ENCODE results near the gene URM1. TPM values are rescaled to one million over a fixed set of nuclear protein-coding genes. Genes with fewer than 3 reads are reported as not detected.
"Not testable (repeated sequence)": the region's sequence is repeated elsewhere in the genome, so short reads cannot be mapped to it uniquely, and the experiment has no call there.

URM1 gene
- total RNA-seq, 1 donor from 2014 or later: 26.6 TPM

GRCh38 chr9:128422022-128422782, 51.0 kb downstream of the URM1 start:
- H3K9me3 ChIP-seq (ENCODE audit: control insufficient read depth in 3 of 3, low read length in 3 of 3); H3K27ac ChIP-seq (ENCODE audit: low read depth, low read length); H3K36me3 ChIP-seq (ENCODE audit: control insufficient read depth in 3 of 3, insufficient read depth in 3 of 3, low read length in 3 of 3); H3K4me3 ChIP-seq (ENCODE audit: low read length in 3 of 3): not testable (repeated sequence)
- peaks cover 10 to 24% (median 15%) of the 10 kb centered on the region in 3 donors for H3K4me1 ChIP-seq (ENCODE audit: control insufficient read depth in 3 of 3, insufficient read depth in 3 of 3, low read length in 3 of 3)
- peak overlapping the region in 1 of 3 donors; percentile 33 for H3K9ac ChIP-seq (ENCODE audit: low read depth in 1 of 3, low read length in 3 of 3)
- H3K27me3 ChIP-seq (ENCODE audit: control insufficient read depth in 3 of 3, insufficient read depth in 3 of 3, low read length in 3 of 3): peaks cover 3 to 14% (median 10%) of the 10 kb centered on the region in 3 donors

- Histone ChIP-seq H3K36me3 (ENCODE audit: control insufficient read depth in 3 of 3, insufficient read depth in 3 of 3, low read length in 3 of 3) (peaks cover 0 to 2% (median 0%) of the 10 kb centered on the region in 3 donors), H3K4me1 (ENCODE audit: control insufficient read depth in 3 of 3, insufficient read depth in 3 of 3, low read length in 3 of 3) (peaks cover 10 to 24% (median 15%) of the 10 kb centered on the region in 3 donors), H3K4me3 (ENCODE audit: low read length in 3 of 3) (no peak overlapping the region), H3K9me3 (ENCODE audit: control insufficient read depth in 3 of 3, low read length in 3 of 3) (no peaks in the 10 kb centered on the region), H3K9ac (ENCODE audit: low read depth in 1 of 3, low read length in 3 of 3) (no peak overlapping the region), H3K27ac (ENCODE audit: low read depth, low read length) (no peak overlapping the region), H3K27me3 (ENCODE audit: control insufficient read depth in 3 of 3, insufficient read depth in 3 of 3, low read length in 3 of 3) (peaks cover 0 to 10% (median 10%) of the 10 kb centered on the region in 3 donors)
Observed at GRCh38 chr9:128422783-128423150, 51.6 kb downstream of the URM1 start.

- not testable (repeated sequence) for H3K27ac ChIP-seq (ENCODE audit: low read depth, low read length); H3K36me3 ChIP-seq (ENCODE audit: control insufficient read depth in 3 of 3, insufficient read depth in 3 of 3, low read length in 3 of 3); H3K4me3 ChIP-seq (ENCODE audit: low read length in 3 of 3); H3K9ac ChIP-seq (ENCODE audit: low read depth in 1 of 3, low read length in 3 of 3); H3K9me3 ChIP-seq (ENCODE audit: control insufficient read depth in 3 of 3, low read length in 3 of 3)
- H3K27me3 ChIP-seq (ENCODE audit: control insufficient read depth in 3 of 3, insufficient read depth in 3 of 3, low read length in 3 of 3): peaks cover 0 to 10% (median 10%) of the 10 kb centered on the region in 3 donors
- peaks cover 10 to 24% (median 15%) of the 10 kb centered on the region in 3 donors for H3K4me1 ChIP-seq (ENCODE audit: control insufficient read depth in 3 of 3, insufficient read depth in 3 of 3, low read length in 3 of 3)
Observed at GRCh38 chr9:128423356-128423755, 52.2 kb downstream of the URM1 start.

GRCh38 chr9:128424268-128424780, 53.1 kb downstream of the URM1 start:
- H3K9me3 ChIP-seq (ENCODE audit: control insufficient read depth in 3 of 3, low read length in 3 of 3): no peaks in the 10 kb centered on the region
- no peak overlapping the region for H3K9ac ChIP-seq (ENCODE audit: low read depth in 1 of 3, low read length in 3 of 3)
- peaks cover 0 to 2% (median 0%) of the 10 kb centered on the region in 3 donors for H3K36me3 ChIP-seq (ENCODE audit: control insufficient read depth in 3 of 3, insufficient read depth in 3 of 3, low read length in 3 of 3)
- H3K27me3 ChIP-seq (ENCODE audit: control insufficient read depth in 3 of 3, insufficient read depth in 3 of 3, low read length in 3 of 3): peaks cover 0 to 4% (median 4%) of the 10 kb centered on the region in 3 donors
- no peak overlapping the region for H3K27ac ChIP-seq (ENCODE audit: low read depth, low read length)
- peaks cover 5 to 18% (median 9%) of the 10 kb centered on the region in 3 donors for H3K4me1 ChIP-seq (ENCODE audit: control insufficient read depth in 3 of 3, insufficient read depth in 3 of 3, low read length in 3 of 3)
- no peak overlapping the region for H3K4me3 ChIP-seq (ENCODE audit: low read length in 3 of 3)

- Histone ChIP-seq H3K9me3 (ENCODE audit: control insufficient read depth in 3 of 3, low read length in 3 of 3) (no peaks in the 10 kb centered on the region), H3K4me1 (ENCODE audit: control insufficient read depth in 3 of 3, insufficient read depth in 3 of 3, low read length in 3 of 3) (no peaks in the 10 kb centered on the region), H3K36me3 (ENCODE audit: control insufficient read depth in 3 of 3, insufficient read depth in 3 of 3, low read length in 3 of 3) (peaks cover 0 to 5% (median 0%) of the 10 kb centered on the region in 3 donors), H3K27ac (ENCODE audit: low read depth, low read length) (no peak overlapping the region), H3K27me3 (ENCODE audit: control insufficient read depth in 3 of 3, insufficient read depth in 3 of 3, low read length in 3 of 3) (no peaks in the 10 kb centered on the region), H3K4me3 (ENCODE audit: low read length in 3 of 3) (no peak overlapping the region), H3K9ac (ENCODE audit: low read depth in 1 of 3, low read length in 3 of 3) (no peak overlapping the region)
Observed at GRCh38 chr9:128428644-128429512, 57.7 kb downstream of the URM1 start.

GRCh38 chr9:128429513-128430086, 58.4 kb downstream of the URM1 start:
- no peak overlapping the region for H3K27ac ChIP-seq (ENCODE audit: low read depth, low read length)
- no peaks in the 10 kb centered on the region for H3K27me3 ChIP-seq (ENCODE audit: control insufficient read depth in 3 of 3, insufficient read depth in 3 of 3, low read length in 3 of 3)
- H3K9me3 ChIP-seq (ENCODE audit: control insufficient read depth in 3 of 3, low read length in 3 of 3): no peaks in the 10 kb centered on the region
- H3K4me3 ChIP-seq (ENCODE audit: low read length in 3 of 3): no peak overlapping the region
- H3K9ac ChIP-seq (ENCODE audit: low read depth in 1 of 3, low read length in 3 of 3): no peak overlapping the region
- no peaks in the 10 kb centered on the region for H3K4me1 ChIP-seq (ENCODE audit: control insufficient read depth in 3 of 3, insufficient read depth in 3 of 3, low read length in 3 of 3)
- peaks cover 0 to 5% (median 0%) of the 10 kb centered on the region in 3 donors for H3K36me3 ChIP-seq (ENCODE audit: control insufficient read depth in 3 of 3, insufficient read depth in 3 of 3, low read length in 3 of 3)

GRCh38 chr9:128431207-128431606, 60.0 kb downstream of the URM1 start:
- Histone ChIP-seq H3K9me3 (ENCODE audit: control insufficient read depth in 3 of 3, low read length in 3 of 3) (no peaks in the 10 kb centered on the region), H3K9ac (ENCODE audit: low read depth in 1 of 3, low read length in 3 of 3) (no peak overlapping the region), H3K4me1 (ENCODE audit: control insufficient read depth in 3 of 3, insufficient read depth in 3 of 3, low read length in 3 of 3) (no peaks in the 10 kb centered on the region), H3K27ac (ENCODE audit: low read depth, low read length) (no peak overlapping the region), H3K27me3 (ENCODE audit: control insufficient read depth in 3 of 3, insufficient read depth in 3 of 3, low read length in 3 of 3) (no peaks in the 10 kb centered on the region), H3K36me3 (ENCODE audit: control insufficient read depth in 3 of 3, insufficient read depth in 3 of 3, low read length in 3 of 3) (peaks cover 0 to 5% (median 0%) of the 10 kb centered on the region in 3 donors), H3K4me3 (ENCODE audit: low read length in 3 of 3) (no peak overlapping the region)

GRCh38 chr9:128434340-128434739, 63.2 kb downstream of the URM1 start:
- no peak overlapping the region for H3K9ac ChIP-seq (ENCODE audit: low read depth in 1 of 3, low read length in 3 of 3)
- H3K4me3 ChIP-seq (ENCODE audit: low read length in 3 of 3): no peak overlapping the region
- H3K27ac ChIP-seq (ENCODE audit: low read depth, low read length): no peak overlapping the region
- H3K4me1 ChIP-seq (ENCODE audit: control insufficient read depth in 3 of 3, insufficient read depth in 3 of 3, low read length in 3 of 3): peaks cover 4 to 9% (median 8%) of the 10 kb centered on the region in 3 donors
- no peaks in the 10 kb centered on the region for H3K9me3 ChIP-seq (ENCODE audit: control insufficient read depth in 3 of 3, low read length in 3 of 3)
- H3K27me3 ChIP-seq (ENCODE audit: control insufficient read depth in 3 of 3, insufficient read depth in 3 of 3, low read length in 3 of 3): no peaks in the 10 kb centered on the region
- peaks cover 0 to 5% (median 0%) of the 10 kb centered on the region in 3 donors for H3K36me3 ChIP-seq (ENCODE audit: control insufficient read depth in 3 of 3, insufficient read depth in 3 of 3, low read length in 3 of 3)

- Histone ChIP-seq H3K36me3 (ENCODE audit: control insufficient read depth in 3 of 3, insufficient read depth in 3 of 3, low read length in 3 of 3) (peaks cover 0 to 5% (median 0%) of the 10 kb centered on the region in 3 donors), H3K27ac (ENCODE audit: low read depth, low read length) (no peak overlapping the region), H3K9me3 (ENCODE audit: control insufficient read depth in 3 of 3, low read length in 3 of 3) (no peaks in the 10 kb centered on the region), H3K27me3 (ENCODE audit: control insufficient read depth in 3 of 3, insufficient read depth in 3 of 3, low read length in 3 of 3) (no peaks in the 10 kb centered on the region), H3K9ac (ENCODE audit: low read depth in 1 of 3, low read length in 3 of 3) (no peak overlapping the region), H3K4me1 (ENCODE audit: control insufficient read depth in 3 of 3, insufficient read depth in 3 of 3, low read length in 3 of 3) (peaks cover 4 to 9% (median 8%) of the 10 kb centered on the region in 3 donors), H3K4me3 (ENCODE audit: low read length in 3 of 3) (no peak overlapping the region)
Observed at GRCh38 chr9:128435611-128436010, 64.4 kb downstream of the URM1 start.
